ENCODE results near the gene ITIH5. TPM values are rescaled to one million over a fixed set of nuclear protein-coding genes. Genes with fewer than 3 reads are reported as not detected.
"Not testable (repeated sequence)": the region's sequence is repeated elsewhere in the genome, so short reads cannot be mapped to it uniquely, and the experiment has no call there.

The ITIH5 gene
- total RNA-seq (not detected in 2 replicates), polyA plus RNA-seq (not detected in 2 replicates), polyA minus RNA-seq (not detected in 2 replicates)
- total RNA-seq (2013) = 0.63 TPM

GRCh38 chr10:7666253-7667023 is at the start of gene ITIH5:
Gene ITIH5 (minus strand): TSS chr10:7666966. CDS start chr10:7666892, 74 bp downstream.
- POLR2A ChIA-PET = no interaction called here
- H3K4me2 ChIP-seq (replicated peaks; ENCODE audit: low read depth, low read length, poor library complexity, severe bottlenecking) = peak within 1 kb of the TSS; percentile 86
- H3K36me3 ChIP-seq (replicated peaks in 1 of 2; ENCODE audit: control extremely low read depth in 1 of 2, control insufficient read depth in 1 of 2, extremely low read depth in 1 of 2, insufficient read depth in 2 of 2, low read length in 1 of 2) = no peaks in the 10 kb centered on the region

GRCh38 chr10:7715515-7715914 is 48.7 kb upstream of the ITIH5 start:
- intact Hi-C loops (cut with micrococcal nuclease) = no loop called here
- H3K4me3 Mint-ChIP-seq = no peak overlapping the region
- no peaks in the 10 kb centered on the region for H3K79me2 ChIP-seq (ENCODE audit: control insufficient read depth, insufficient read depth, low read length)
- ChIA-PET CTCF (no interaction called here), POLR2A (no interaction called here)
- no peaks in the 10 kb centered on the region for H3K4me1 Mint-ChIP-seq
- H3K27ac Mint-ChIP-seq = no peak overlapping the region
- H3K36me3 ChIP-seq (replicated peaks in 1 of 2; ENCODE audit: control extremely low read depth in 1 of 2, control insufficient read depth in 1 of 2, extremely low read depth in 1 of 2, insufficient read depth in 2 of 2, low read length in 1 of 2) = no peaks in the 10 kb centered on the region
- H3K4me3 ChIP-seq (ENCODE audit: control extremely low read depth in 1 of 5, extremely low read depth in 1 of 5, insufficient read depth in 1 of 5, low read depth in 2 of 5, low read length in 4 of 5) = no peak overlapping the region
- no peaks in the 10 kb centered on the region for H4K20me1 ChIP-seq (ENCODE audit: control insufficient read depth, insufficient read depth, low read length, poor library complexity, severe bottlenecking)
- peaks cover 0 to 1% (median 0%) of the 10 kb centered on the region in 3 donors for H3K9me3 ChIP-seq (ENCODE audit: control extremely low read depth in 1 of 3, control insufficient read depth in 2 of 3, insufficient read depth in 1 of 3, low read length in 2 of 3)
- DNase-seq (no peak), ATAC-seq (ENCODE audit: low read depth) (no peak)
- H3K4me1 ChIP-seq (ENCODE audit: control insufficient read depth in 2 of 2, insufficient read depth in 2 of 2, low read length in 2 of 2) = no peaks in the 10 kb centered on the region
- 92% methylated on average over 3 of the region's 7 CpGs for WGBS (ENCODE audit: insufficient coverage)
- peaks cover 0 to 3% (median 0%) of the 10 kb centered on the region in 4 experiments for H3K27me3 ChIP-seq (replicated peaks in 1 of 4; ENCODE audit: control extremely low read depth in 1 of 4, control insufficient read depth in 3 of 4, insufficient read depth in 4 of 4, low read length in 3 of 4)
- no peak overlapping the region for H3K27ac ChIP-seq (ENCODE audit: low read length in 2 of 2)
- no peak overlapping the region for H3K9ac ChIP-seq (ENCODE audit: low read length)
- no peak overlapping the region for H2AFZ ChIP-seq (ENCODE audit: insufficient read depth, low read depth, low read length, poor library complexity, severe bottlenecking)
- peaks cover 24% of the 10 kb centered on the region for H3K27me3 Mint-ChIP-seq
- TF ChIP-seq, protein P1, sequence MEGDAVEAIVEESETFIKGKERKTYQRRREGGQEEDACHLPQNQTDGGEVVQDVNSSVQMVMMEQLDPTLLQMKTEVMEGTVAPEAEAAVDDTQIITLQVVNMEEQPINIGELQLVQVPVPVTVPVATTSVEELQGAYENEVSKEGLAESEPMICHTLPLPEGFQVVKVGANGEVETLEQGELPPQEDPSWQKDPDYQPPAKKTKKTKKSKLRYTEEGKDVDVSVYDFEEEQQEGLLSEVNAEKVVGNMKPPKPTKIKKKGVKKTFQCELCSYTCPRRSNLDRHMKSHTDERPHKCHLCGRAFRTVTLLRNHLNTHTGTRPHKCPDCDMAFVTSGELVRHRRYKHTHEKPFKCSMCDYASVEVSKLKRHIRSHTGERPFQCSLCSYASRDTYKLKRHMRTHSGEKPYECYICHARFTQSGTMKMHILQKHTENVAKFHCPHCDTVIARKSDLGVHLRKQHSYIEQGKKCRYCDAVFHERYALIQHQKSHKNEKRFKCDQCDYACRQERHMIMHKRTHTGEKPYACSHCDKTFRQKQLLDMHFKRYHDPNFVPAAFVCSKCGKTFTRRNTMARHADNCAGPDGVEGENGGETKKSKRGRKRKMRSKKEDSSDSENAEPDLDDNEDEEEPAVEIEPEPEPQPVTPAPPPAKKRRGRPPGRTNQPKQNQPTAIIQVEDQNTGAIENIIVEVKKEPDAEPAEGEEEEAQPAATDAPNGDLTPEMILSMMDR (IDR thresholded peaks at IDR 0.05) = no peak
- TF ChIP-seq EZH2 (IDR thresholded peaks at IDR 0.05; ENCODE audit: borderline replicate concordance, insufficient read depth, low read depth, low read length, poor library complexity, severe bottlenecking) = no peak
- peaks cover 2% of the 10 kb centered on the region for H3K9me3 Mint-ChIP-seq (ENCODE audit: insufficient read depth)
- H3K4me2 ChIP-seq (replicated peaks; ENCODE audit: low read depth, low read length, poor library complexity, severe bottlenecking) = no peak overlapping the region

More at GRCh38 chr10:7666253-7667023, at the start of gene ITIH5:
- CTCF ChIA-PET = interaction anchor here (1.5 kb wide), 1 partner anchor 21 kb away, joined by 5 read pairs; no protein-coding TSS in a partner anchor
- Histone ChIP-seq H2AFZ (ENCODE audit: insufficient read depth, low read depth, low read length, poor library complexity, severe bottlenecking) (peak within 1 kb of the TSS; percentile 63), H3K4me1 (ENCODE audit: control insufficient read depth in 2 of 2, insufficient read depth in 2 of 2, low read length in 2 of 2) (peaks cover 12 to 16% of the 10 kb centered on the region in 2 donors), H3K4me3 (ENCODE audit: control extremely low read depth in 1 of 5, extremely low read depth in 1 of 5, insufficient read depth in 1 of 5, low read depth in 2 of 5, low read length in 4 of 5) (peak within 1 kb of the TSS in 3 of 5 experiments; percentile 42 to 45 (median 45)), H3K27ac (ENCODE audit: low read length in 2 of 2) (no peak within 1 kb of the TSS), H4K20me1 (ENCODE audit: control insufficient read depth, insufficient read depth, low read length, poor library complexity, severe bottlenecking) (no peaks in the 10 kb centered on the region), H3K9ac (ENCODE audit: low read length) (peak within 1 kb of the TSS; percentile 57), H3K27me3 (replicated peaks in 1 of 4; ENCODE audit: control extremely low read depth in 1 of 4, control insufficient read depth in 3 of 4, insufficient read depth in 4 of 4, low read length in 3 of 4) (peaks cover 0 to 47% (median 33%) of the 10 kb centered on the region in 4 experiments), H3K9me3 (ENCODE audit: control extremely low read depth in 1 of 3, control insufficient read depth in 2 of 3, insufficient read depth in 1 of 3, low read length in 2 of 3) (no peaks in the 10 kb centered on the region), H3K79me2 (ENCODE audit: control insufficient read depth, insufficient read depth, low read length) (no peaks in the 10 kb centered on the region)
- WGBS (ENCODE audit: insufficient coverage) = 4% methylated on average over 38 of the region's 54 CpGs
- Mint-ChIP-seq H3K9me3 (ENCODE audit: insufficient read depth) (no peaks in the 10 kb centered on the region), H3K27ac (no peak within 1 kb of the TSS), H3K4me3 (peak within 1 kb of the TSS; percentile 83), H3K4me1 (peaks cover 16% of the 10 kb centered on the region), H3K27me3 (peaks cover 55% of the 10 kb centered on the region)
- peak; percentile 25 for DNase-seq
- peak; percentile 39 for ATAC-seq (ENCODE audit: low read depth)
- intact Hi-C loops (cut with micrococcal nuclease) = no loop called here
- peak; percentile 71 for TF ChIP-seq EZH2 (IDR thresholded peaks at IDR 0.05; ENCODE audit: borderline replicate concordance, insufficient read depth, low read depth, low read length, poor library complexity, severe bottlenecking)
- TF ChIP-seq, protein P1 (IDR thresholded peaks at IDR 0.05) = no peak

DNA sequence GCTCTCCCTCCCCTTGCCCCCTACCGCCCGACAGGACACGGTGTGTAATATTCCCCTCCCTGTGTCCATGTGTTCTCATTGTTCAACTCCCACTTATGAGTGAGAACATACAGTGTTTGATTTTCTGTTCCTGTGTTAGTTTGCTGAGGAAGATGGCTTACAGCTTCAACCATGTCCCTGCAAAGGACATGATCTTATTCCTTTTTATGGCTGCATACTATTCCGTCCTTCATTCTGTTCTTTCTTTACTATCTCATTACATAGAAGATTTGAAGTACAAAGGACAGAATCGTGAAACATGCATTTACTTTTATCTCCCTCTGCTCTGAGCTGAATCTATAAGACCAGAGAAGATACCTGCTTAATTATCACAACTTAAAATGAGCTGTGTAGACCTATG is 44.3 kb upstream of the ITIH5 start:
- H3K4me1 Mint-ChIP-seq; H3K9ac ChIP-seq (ENCODE audit: low read length); POLR2A ChIA-PET; H3K4me3 Mint-ChIP-seq; DNase-seq; H3K4me1 ChIP-seq (ENCODE audit: control insufficient read depth in 2 of 2, insufficient read depth in 2 of 2, low read length in 2 of 2); H3K36me3 ChIP-seq (replicated peaks in 1 of 2; ENCODE audit: control extremely low read depth in 1 of 2, control insufficient read depth in 1 of 2, extremely low read depth in 1 of 2, insufficient read depth in 2 of 2, low read length in 1 of 2); H3K27ac ChIP-seq (ENCODE audit: low read length in 2 of 2); H3K4me3 ChIP-seq (ENCODE audit: control extremely low read depth in 1 of 5, extremely low read depth in 1 of 5, insufficient read depth in 1 of 5, low read depth in 2 of 5, low read length in 4 of 5); H3K27ac Mint-ChIP-seq; H2AFZ ChIP-seq (ENCODE audit: insufficient read depth, low read depth, low read length, poor library complexity, severe bottlenecking); intact Hi-C loops (cut with micrococcal nuclease); CTCF ChIA-PET; H3K4me2 ChIP-seq (replicated peaks; ENCODE audit: low read depth, low read length, poor library complexity, severe bottlenecking); ATAC-seq (ENCODE audit: low read depth); H3K27me3 ChIP-seq (replicated peaks in 1 of 4; ENCODE audit: control extremely low read depth in 1 of 4, control insufficient read depth in 3 of 4, insufficient read depth in 4 of 4, low read length in 3 of 4); H3K9me3 Mint-ChIP-seq (ENCODE audit: insufficient read depth); H3K9me3 ChIP-seq (ENCODE audit: control extremely low read depth in 1 of 3, control insufficient read depth in 2 of 3, insufficient read depth in 1 of 3, low read length in 2 of 3); H4K20me1 ChIP-seq (ENCODE audit: control insufficient read depth, insufficient read depth, low read length, poor library complexity, severe bottlenecking); H3K79me2 ChIP-seq (ENCODE audit: control insufficient read depth, insufficient read depth, low read length): not testable (repeated sequence)
- H3K27me3 Mint-ChIP-seq = peaks cover 30% of the 10 kb centered on the region
- WGBS (ENCODE audit: insufficient coverage) = no CpG with 5 or more reads among the region's 5 CpGs
